ENCODE results near the gene UTP11.

Gene UTP11

DNA sequence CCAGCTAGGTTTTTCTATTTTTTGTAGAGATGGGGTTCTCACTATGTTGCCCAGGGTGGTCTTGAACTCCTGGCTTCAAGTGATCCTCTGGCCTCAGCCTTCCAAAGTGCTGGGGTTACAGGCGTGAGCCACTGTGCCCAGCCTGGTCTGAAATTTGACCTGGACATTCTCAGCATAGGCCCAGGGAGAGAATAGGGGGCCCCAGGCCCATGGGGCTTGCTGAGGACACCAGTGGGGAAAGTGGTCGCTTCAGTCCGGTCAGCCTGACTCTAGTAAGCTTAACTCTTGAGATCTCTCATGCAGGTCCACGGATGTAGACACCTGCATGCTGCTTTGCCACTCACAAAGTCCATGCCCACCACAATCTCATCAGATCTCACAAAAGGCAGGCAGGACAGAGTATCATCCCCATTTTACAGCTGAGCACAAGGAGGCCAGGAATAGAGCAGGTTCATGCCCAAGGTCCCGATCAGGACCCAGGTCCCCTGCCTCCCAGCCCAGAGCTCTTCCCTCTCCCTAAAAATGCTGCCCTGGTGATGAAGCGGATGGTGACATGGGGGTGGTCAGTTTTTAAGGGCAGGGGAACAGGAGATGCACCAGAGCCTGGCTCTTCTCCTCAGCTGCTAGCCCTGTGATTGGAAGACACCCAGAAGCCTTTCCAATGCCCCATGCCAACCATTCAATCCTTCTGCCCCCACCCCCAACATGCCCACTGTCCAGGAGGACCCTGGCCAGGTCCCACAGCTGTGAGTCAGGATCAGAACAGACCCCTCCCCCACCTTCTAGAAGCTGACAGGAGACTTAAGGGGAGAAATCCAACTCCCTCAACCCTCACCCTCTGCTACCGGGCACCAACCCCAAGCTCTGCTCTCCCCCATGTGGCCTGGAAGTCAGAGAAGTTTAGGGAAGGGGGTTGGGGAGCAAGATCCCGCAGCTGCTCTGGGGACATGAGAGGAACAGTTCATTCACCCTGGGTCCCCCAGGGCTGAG, 9.0 kb upstream of the UTP11 start:
- no peak for DNase-seq

DNA sequence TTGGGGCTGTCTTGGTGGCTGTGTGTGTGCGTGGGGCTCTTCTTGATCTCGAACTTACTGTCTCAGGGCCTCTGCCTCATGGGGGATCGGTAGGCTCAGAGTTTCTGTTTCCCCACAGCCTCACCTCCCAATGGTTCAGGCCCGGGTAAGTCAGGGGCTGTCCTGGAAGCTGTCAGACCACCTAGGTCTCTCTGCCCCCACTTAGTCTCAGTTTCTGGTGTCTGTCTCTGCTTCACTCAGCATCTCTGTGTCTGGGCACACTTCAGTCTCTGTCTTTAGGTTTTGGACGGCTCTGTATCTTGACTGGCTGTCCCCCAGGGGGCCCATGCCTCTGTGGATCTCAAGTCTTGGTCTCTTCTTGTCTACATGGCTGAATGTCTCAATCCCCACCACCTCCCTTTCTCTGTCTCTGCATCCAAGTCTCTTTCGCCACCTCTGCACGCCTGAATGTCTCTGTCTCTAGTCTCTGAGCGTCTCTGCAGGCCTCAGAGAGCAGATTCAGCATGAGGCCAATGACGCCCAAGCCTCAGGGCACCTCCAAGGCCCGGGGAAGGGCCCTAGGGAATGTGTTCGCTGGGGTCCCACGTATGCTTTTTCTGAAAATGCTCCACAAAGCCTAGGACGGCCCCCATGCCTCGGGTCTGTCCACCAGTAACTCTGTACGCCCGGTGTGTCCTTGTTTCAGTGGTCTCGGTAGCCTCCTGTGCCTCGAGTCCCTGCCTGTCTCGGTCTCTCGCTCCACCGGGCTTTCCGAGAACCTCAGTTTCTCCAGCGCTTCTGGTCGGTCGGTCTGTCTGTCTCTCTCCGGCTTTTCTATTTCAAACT, 8.0 kb upstream of the UTP11 start:
- DNase-seq = peak; percentile 18

DNA sequence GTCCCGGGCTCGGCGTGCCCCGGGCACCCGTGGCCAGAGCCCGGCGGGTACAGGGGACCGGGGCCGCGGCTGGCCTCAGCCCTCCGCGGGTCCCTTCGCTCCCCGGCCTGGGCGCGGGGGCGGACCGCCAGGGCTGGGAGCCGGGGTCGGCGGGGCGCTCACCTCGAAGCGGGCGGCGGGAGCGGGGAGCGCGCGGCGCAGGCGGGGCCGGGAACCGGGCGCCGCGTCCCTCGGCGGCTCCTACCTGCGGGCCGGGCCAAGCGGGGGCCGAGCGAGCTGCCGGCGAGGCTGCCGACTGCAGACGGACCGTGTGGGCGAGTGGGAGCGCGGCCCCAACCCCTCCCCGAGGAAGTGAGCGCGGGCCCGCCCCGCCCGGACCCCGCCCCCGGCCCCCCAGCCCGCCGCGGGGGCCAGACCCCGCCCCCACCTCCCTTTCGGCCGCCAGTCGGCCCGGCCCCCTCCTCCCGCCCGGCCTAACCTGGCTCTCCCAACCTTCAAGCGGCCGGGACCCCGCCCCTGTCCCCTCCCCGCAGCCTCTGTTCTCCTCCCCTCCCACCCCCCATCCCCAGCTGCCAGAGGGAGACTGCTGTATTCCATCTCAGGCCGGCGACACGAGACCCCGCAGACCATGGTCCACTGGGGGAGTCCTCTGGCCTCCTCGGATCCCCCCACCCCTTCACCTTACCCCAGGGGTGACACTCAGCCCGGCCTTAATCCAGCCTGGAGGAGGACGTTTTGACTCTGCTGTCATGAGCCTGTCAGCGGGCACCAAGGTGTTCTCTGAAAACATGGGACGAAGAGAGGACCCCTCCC, 7.1 kb upstream of the UTP11 start, which contains the start of gene FHL3:
FHL3 (minus strand) TSS at position 320 of the 813 bp plus-strand sequence. CDS start 6,102 bp downstream, outside the sequence.
- DNase-seq = peak; percentile 56

DNA sequence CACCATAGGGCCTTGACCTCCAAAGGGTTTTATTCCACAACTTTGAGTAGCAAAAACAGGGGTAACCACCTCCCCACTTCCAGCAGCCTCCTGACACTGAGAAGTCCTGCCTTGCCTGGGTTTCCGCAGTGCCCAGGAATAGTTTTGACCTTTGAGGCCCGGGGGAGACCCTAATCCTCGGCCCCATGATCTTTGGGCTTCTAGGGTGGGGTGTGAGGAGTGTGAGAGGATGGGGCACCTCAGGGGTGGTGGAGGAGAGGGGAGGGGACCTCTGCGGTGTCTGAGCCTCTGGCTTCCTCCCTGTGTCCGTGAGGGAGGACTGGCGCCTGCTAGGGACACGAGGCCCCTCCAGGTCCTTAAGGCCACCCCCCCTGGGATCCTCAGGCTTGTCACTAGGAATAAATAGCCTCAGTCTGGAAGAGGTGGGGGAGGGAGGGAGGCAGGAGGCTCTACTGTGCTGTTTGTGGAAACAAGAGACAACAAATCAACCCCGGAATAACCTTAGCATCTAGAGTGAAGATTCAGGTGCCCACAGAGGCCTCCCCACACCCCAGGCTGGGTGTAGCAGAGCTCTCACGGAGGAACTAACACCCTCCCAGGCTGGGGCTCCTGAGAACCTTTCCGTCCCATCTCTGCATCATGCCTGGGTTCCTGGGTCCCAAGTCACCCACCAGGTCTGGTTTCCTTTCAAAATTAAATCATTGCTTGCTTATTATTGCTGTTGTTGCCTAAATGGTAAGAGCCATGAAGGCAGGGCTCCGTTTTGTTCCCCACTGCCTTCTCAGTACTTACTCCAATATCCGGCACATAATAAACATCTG, 6.3 kb upstream of the UTP11 start:
- no peak for DNase-seq

DNA sequence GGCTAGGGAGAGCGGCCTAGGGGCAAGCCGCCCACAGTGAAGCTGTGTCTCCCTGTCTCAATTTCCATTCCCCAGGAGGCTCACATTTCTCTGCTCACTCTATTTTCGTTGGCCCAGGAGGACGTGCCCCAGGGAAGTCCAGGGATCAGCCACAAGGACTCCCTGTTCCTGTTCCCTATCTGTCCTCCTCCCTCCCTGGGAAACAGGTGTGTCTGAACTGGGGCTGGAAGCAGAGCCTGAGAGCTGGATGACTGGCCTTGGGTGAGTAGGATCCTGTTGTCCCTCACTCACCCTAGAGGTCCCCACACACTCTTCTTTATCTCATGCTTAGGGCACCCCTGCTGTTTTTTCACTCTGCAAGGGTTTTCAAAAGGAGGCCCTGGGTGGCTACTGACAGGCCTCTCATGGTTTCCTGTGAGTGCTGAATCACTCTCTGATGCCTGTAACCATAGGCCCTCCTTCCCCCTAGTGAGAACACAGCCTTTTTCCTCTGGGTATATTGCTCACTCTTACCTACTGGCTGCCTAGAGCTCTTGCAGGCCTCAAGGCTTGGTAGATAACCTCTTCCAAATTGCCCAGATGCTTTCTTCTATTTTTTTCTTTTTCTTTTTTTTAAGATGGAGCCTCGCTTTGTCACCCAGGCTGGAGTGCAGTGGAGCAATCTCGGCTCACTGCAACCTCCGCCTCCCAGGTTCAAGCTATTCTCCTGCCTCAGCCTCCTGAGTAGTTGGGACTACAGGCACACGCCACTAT, 3.3 kb upstream of the UTP11 start:
- peak; percentile 63 for DNase-seq

DNA sequence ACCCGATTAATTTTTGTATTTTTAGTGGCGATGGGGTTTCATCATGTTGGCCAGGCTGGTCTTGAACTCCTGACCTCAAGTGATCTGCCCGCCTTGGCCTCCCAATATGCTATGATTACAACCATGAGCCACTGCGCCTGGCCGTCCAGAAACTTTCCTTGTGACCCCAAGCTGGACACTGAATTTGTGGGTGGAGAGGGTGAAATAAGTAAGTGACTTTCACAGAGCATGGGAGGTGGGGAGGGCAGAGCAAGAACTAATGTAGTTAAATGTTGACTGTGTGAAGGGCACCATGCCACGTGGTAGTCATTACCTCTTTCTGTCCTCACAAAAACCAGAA, 2.7 kb upstream of the UTP11 start:
- no peak for DNase-seq

DNA sequence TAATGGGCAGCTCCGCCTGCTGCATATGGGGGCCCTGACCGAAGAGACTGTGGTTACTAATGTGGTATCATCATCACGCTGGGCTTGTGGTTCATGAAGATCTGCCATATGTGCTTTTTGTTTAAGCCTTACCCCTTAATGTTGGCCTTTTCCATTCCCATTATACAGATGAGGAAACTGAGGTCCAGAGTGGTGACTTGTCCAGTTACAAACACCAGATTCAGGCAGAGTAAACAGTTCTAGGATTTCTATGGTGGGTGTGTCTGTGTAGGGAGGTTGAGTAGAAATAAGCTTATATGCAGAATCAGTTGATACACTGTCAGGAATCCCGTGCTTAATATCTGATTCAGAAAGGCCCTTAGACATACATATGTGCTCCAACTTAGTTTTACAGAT, 691 bp downstream of the UTP11 start:
- no peak for DNase-seq

DNA sequence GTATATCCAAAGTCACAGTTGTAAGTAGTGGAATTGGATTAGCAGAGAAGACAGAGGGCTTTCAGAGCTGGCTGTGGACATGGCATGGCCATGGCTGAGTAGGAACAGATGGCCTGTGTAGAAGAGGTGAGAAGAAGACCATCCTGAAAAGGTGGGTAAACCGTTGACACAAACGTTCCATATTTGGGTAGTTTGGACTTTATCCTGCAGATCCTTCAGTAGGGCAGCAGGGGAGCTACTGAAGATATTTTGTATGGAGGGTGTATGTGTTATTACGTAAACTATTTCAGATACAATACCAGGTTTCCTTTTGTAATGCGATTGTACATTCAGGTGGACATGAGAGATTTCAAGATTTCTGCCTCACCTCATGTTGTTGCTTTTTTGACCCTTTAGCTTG, 1.6 kb downstream of the UTP11 start:
- no peak for DNase-seq

DNA sequence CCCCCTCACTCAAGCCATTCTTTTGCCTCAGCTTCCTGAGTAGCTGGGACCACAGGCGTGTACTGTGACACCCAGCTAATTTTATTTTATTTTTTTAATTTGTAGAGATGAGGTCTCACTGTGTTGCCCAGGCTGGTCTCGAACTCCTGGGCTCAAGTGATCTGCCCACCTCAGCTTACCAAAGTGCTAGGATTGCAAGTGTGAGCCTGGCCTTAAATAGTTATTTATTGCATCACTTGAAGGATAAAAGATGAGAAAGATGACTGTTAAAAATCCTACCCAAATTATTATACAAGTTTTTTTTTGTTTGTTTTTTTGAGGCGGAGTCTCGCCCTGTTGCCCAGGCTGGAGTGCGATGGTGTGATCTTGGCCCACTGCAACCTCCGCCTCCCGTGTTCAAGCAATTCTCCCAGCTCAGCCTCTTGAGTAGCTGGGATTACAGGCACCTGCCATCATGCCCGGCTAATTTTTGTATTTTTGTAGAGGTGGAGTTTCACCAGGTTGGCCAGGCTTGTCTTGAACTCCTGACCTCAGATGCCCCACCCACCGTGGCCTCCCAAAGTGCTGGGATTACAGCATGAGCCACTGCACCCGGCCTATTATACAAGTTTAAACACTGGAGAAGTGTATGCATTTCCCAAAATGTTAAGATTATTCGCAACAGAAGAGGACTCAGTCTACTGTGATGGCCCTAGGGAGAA, 2.3 kb downstream of the UTP11 start:
- DNase-seq = no peak

DNA sequence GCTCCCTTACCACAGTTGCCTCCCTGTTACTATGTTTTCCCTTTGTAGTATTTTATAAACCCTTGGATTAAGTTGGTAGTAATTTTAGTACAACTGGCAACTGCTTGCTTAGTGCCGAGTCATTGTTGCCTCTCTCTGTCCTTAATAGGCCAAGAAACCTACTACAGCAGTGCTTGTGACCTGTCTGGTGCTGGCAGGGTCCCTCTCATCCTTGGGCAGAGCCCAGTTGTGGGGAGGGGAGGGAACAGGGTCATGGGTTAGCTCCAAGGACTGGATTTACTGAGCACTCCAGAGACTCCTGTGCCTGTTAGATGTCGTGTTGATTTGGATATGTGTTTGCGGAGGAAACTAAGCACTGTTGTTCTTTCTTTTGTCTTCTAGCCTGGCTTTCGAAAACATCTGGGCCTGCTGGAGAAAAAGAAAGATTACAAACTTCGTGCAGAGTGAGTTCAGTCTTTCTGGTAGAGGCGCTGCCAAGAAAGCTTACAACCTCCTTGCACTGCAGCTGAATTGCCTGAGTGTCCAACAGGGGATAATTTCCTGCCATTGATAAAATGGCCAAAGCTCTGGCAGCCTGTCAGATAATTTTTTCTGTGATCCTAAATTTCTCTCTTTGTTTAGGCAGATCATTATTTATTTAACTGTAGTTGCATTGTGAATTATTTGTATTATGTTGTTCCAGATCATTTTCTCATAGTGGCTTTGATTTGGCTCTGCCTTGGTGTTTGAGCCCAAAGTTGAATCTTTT, 3.6 kb downstream of the UTP11 start:
- no peak for DNase-seq

DNA sequence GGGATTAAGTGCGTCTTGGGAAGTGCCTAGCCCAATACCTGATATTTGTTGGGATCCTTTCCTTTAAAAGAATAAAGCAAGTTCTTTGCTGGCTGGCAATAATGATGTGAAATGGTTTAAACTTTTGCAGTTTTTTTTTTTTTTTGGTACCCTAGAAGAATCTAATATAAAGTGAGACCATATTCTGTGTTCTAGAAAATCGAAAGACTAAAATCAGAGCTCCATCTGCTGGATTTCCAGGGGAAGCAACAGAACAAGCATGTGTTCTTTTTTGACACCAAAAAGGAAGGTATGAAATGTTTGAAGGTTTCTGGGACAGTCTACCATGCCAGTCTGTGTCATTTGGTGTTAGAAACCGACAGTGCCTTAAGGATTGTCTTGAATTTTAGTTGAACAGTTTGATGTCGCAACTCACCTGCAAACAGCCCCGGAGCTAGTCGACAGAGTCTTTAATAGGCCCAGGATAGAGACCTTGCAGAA, 6.4 kb downstream of the UTP11 start:
- DNase-seq = no peak

DNA sequence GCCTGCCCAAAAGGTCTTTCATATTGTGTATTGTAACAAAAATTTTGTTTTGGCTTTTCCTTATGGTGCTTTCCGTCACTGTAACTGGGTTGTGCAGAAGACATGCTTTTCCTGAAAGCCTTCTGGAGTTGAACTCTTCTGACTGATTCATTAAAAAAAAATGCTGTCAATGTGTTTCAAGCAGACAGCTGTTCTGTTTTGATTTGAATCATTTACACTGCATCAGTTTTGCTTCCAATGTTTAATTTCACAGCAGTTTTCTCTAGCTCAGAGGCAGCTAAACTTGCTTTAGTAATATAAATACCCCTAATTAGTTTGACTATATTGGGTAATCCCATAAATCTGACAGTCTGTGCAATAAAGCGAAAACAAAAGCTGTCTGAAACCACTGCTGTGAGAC, 7.9 kb downstream of the UTP11 start:
- no peak for DNase-seq

DNA sequence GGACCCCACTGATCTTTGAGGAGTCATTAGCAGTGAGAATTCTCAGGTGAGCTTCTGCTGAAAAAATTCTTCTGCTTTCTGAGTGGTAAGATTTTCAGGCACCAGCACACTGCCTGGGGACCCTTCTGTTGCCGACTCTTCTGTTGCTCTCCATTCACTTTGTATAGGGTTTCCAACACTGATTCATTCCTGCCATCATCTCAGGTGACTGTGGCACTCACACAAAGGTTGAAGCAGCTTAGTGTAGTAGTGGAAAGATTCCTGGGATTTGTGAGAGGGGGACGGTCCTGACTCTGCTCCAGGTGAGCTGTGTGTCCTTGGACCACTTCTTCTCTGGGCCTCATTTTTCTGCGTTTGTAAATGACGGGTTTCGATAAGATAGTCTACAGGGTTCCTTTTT, 9.4 kb downstream of the UTP11 start:
- DNase-seq = no peak

DNA sequence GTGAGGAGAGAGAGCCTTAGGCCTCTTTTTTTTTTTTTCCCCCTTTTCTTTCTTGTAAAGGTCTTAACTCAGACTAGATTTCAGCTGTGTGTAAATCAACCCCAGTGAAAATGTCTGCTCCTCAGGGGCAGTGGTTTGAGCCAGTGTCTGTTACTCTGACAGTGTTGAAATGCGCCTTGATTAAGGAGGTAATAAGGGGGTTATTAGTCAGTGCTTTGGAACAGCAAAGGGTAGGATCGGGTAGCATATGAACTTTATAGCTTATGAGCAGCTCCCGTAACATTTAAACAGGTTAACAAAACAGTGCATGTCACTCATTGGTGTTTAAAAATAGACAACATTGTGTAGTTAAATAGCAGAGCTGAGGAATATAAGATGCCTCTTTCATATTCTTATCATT, 10.3 kb downstream of the UTP11 start:
- DNase-seq = no peak

DNA sequence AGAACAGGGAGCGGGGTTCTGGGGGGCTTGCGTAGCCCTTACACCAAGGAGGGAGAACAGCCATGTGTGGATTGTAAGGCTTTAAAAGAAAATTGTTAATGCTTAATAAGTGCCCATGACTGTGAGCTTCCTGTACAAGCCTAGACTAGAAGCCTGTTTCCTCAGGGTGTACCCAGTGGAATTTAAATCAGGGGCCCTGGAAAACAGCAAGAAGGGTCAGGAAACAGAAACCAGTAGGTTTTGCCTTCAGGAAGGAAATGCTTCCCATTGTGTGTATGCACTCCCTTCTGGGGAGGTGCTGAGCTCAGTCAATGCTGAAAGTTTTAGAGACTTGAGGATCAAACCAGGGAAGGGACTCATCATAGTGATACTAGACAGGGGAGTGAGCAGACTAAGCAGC, 12.7 kb downstream of the UTP11 start:
- DNase-seq = no peak

DNA sequence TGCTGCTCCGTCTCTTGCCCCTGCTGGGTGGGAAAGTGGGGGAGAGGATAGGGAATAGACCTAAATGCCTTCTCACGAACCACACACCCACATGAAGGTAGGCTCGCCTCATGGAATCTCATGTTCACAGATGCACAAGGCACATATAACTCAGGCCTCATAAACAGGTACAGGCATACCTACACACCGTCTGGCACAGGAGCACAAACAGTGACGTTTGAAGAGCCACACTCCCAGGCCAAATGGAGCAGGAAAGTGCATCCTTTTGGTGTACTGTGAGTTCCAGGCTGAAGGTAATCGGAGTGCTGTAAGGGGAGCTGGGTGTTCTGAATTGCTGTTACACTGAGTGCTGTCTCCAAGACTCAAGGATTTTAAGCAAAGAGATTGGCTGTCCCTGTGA, 13.1 kb downstream of the UTP11 start:
- no peak for DNase-seq

DNA sequence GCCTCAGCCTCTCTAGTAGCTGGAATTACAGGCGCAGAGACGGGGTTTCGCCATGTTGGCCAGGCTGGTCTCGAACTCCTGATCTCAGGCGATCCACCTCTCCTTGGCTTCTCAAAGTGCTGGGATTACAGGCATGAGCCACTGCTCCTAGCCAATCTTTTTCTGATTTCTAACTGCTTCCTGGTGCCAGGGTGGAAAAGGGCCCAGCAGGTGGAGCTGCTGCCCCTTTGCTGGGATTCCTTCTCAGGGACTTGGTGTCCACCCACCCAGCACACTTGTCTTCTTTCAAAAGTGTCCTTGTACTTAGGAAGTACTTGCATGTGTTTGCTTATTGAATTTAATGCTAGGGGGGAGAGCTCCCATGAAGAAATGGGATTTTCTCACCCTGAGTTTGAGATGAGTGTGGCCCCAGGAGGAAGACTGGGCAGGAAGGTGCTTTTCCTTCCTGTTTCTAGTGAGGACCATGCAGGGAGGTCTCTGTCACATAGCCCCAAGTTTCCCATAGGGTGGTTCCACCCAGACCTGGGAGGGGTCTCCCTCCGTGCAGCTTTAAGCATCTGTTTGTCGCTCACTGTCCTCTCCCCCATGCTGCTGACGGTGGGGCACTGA, 14.2 kb downstream of the UTP11 start:
- peak; percentile 63 for DNase-seq

DNA sequence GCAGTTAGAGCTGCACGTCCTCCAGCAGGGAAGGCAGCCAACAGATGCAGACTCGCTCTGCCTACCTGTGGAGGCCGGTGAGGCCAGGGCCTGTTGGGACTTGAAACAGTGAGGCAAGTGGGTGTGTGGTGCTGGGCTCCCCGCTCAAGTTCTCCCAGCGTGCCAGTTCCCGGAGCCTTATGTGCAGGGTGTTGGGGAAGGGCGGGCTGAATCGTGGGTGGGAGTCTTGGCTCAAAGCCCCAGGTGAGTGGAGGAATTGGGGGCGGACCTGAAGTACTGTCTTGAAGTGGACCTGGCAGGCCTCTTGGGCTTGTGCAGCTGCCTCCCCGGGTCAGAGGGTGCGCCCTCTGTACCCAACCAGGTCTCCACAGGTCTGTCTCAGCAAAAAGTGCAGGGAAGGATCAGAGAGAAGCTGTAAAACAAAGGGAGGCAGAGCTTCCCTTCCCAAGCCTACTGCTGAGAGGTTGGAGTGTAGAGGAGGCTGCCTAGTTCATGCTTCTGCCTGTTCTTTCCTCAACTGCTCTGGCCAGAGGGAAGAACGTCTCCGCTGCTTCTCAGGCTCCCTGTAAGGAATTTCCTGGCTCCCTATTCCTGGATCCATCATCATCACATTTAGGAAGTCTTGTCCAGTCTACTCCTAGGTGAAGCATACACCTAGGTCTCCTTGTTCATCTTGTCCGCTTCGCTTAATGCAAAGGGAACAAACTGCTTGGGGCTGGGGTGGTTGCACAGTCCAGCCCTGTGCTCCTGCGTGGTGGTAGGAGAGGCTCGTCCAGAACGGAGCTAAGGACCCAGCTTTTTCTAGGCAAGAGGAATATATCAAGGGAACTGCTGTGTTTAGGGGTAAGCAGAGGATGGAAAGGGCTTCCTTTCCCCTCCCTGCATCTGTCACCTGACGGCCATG, 14.9 kb downstream of the UTP11 start:
- no peak for DNase-seq
